ENCODE data around the gene CDC42EP5.
A peak's percentile ranks its signal among the peaks of the same experiment; 100 is the strongest.

CDC42EP5 gene

DNA sequence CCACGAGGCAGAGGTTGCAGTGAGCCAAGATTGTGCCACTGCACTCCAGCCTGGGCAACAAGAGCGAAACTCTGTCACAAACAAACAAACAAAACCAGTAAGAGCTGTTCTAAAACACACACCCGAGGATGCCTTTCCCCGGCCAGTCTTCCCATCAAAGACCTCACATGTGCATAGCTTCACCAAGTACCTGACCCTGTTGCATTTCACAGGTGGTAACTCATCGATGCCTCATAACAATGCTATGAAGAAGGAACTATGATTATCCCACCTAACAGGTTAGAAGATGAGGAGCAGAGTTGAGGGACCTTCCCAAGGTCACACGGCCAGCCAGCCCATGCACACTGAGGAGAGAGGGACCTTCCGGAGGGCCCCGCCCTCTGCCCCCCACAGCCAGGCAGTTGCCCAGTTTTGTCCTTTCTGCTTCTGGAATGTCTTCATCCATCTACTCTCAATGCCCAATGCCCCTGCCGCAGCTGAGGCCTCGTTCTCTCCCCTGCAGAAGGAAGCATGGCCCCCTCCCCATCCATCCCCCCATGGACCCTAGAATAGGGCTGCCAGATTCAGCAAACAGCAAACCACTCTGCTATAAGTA, 40.9 kb downstream of the CDC42EP5 start:
- H3K27me3 Mint-ChIP-seq: peaks cover 4% of the 10 kb centered on the region
- no peaks in the 10 kb centered on the region for H3K9me3 Mint-ChIP-seq (ENCODE audit: low read depth)
- no peaks in the 10 kb centered on the region for H3K36me3 Mint-ChIP-seq
- H3K27ac Mint-ChIP-seq: no peak overlapping the region
- peaks cover 15% of the 10 kb centered on the region for H3K4me1 Mint-ChIP-seq (ENCODE audit: low read depth)
- no peak overlapping the region for H3K4me3 Mint-ChIP-seq

DNA sequence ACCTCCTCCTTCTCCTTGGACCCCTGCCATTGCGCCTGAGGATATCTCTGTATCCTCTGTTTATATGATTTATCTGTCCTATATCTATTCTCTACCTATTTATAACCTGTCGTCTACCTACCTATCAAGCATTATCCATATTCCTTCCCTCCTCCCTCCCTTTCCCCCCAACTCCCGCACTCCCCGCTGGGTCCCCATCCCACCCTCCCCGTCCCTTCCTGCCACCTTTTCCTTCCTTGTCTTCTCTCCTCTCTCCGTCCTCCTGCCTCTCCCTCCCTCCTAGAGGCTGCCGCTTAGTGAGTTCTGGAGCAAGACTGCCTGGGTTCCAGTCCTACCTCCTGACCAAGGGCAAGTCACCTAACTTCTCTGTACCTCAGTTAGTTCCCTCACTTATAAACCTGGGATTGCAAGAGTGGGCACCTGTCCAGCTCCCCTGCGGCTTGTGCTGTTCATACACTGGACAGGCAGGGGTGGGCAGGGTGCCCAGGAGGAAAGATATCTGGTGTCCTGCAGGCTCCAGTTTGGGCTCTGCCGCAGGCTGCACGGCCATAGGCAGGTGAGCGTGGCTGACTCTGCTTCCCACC, 41.7 kb downstream of the CDC42EP5 start:
- Mint-ChIP-seq H3K4me3 (peak overlapping the region; percentile 57), H3K4me1 (ENCODE audit: low read depth) (peaks cover 15% of the 10 kb centered on the region), H3K27ac (no peak overlapping the region)

GRCh38 chr19:54430306-54431254, 42.5 kb downstream of the CDC42EP5 start:
- H3K27ac Mint-ChIP-seq: no peak overlapping the region
- H3K9me3 Mint-ChIP-seq (ENCODE audit: low read depth): no peaks in the 10 kb centered on the region
- H3K36me3 Mint-ChIP-seq: no peaks in the 10 kb centered on the region
- H3K4me1 Mint-ChIP-seq (ENCODE audit: low read depth): peaks cover 15% of the 10 kb centered on the region
- H3K4me3 Mint-ChIP-seq: peak overlapping the region; percentile 57
- peaks cover 13% of the 10 kb centered on the region for H3K27me3 Mint-ChIP-seq

More for the DNA sequence above, 41.7 kb downstream of the CDC42EP5 start:
- Mint-ChIP-seq H3K9me3 (ENCODE audit: low read depth) (no peaks in the 10 kb centered on the region), H3K36me3 (no peaks in the 10 kb centered on the region), H3K27me3 (peaks cover 6% of the 10 kb centered on the region)

GRCh38 chr19:54429545-54430227, 43.4 kb downstream of the CDC42EP5 start:
- Mint-ChIP-seq H3K27ac (no peak overlapping the region), H3K9me3 (ENCODE audit: low read depth) (no peaks in the 10 kb centered on the region), H3K36me3 (no peaks in the 10 kb centered on the region), H3K4me1 (ENCODE audit: low read depth) (peaks cover 10% of the 10 kb centered on the region), H3K27me3 (peaks cover 15% of the 10 kb centered on the region), H3K4me3 (no peak overlapping the region)

DNA sequence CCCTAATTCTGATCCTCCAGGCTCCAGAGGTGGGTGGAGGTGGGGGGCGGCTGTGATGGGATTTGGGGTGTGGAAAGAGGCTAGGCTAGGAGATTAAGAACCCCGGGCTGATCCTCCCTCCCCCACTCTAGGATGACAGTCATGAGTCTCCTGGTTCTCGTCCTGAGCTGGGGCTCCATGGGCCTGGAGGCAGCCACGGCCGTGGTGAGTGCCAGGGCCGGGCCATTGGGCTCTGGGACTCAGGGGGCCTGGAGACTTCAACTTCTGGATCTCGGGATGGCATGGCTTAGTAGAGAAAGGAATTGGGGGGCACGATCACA, 44.0 kb downstream of the CDC42EP5 start:
- no peaks in the 10 kb centered on the region for H3K36me3 Mint-ChIP-seq
- H3K27me3 Mint-ChIP-seq: peaks cover 15% of the 10 kb centered on the region
- H3K4me1 Mint-ChIP-seq (ENCODE audit: low read depth): peaks cover 6% of the 10 kb centered on the region
- H3K9me3 Mint-ChIP-seq (ENCODE audit: low read depth): no peaks in the 10 kb centered on the region
- no peak overlapping the region for H3K4me3 Mint-ChIP-seq
- H3K27ac Mint-ChIP-seq: no peak overlapping the region

DNA sequence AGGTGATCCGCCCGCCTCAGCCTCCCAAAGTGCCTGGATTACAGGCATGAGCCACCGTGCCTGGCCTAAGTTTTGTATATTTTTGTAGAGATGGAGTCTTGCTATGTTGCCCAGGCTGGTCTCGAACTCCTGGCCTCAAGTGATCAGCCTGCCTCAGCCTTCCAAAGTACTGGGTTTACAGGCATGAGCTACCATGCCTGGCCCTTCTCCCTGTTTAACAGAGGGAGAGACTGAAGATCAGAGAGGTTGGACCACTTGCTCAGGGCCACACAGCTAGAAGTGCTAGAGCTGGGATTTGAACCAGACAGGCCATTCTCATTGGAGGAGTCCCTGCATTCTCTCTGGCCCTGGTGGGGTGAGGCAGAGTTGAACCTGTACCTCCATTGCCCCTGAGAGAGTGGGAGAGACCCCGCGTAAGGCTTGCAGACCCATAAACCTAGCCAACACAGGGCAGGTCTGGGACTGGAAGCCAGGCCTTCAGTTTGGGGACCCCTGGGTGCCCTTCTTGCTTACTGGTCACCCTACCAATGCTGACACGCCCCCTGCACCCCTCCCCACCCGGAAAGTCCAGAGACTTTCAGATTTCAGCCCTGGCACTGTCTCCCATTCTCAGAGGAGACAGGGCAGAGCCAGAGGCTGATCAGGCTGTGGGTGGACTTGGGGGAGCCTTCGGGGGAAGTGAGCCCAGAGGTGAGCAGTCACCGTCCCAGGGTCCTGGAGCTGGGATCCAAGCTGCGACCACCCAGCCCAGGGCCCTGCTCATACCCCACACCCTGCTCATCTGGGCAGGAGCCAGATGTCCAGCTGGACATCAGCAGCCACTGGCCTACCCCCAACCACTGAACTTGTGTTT, 44.5 kb downstream of the CDC42EP5 start:
- no peak overlapping the region for H3K27ac Mint-ChIP-seq
- no peaks in the 10 kb centered on the region for H3K36me3 Mint-ChIP-seq
- no peak overlapping the region for H3K4me3 Mint-ChIP-seq
- peaks cover 6% of the 10 kb centered on the region for H3K4me1 Mint-ChIP-seq (ENCODE audit: low read depth)
- H3K27me3 Mint-ChIP-seq: peaks cover 16% of the 10 kb centered on the region
- no peaks in the 10 kb centered on the region for H3K9me3 Mint-ChIP-seq (ENCODE audit: low read depth)

DNA sequence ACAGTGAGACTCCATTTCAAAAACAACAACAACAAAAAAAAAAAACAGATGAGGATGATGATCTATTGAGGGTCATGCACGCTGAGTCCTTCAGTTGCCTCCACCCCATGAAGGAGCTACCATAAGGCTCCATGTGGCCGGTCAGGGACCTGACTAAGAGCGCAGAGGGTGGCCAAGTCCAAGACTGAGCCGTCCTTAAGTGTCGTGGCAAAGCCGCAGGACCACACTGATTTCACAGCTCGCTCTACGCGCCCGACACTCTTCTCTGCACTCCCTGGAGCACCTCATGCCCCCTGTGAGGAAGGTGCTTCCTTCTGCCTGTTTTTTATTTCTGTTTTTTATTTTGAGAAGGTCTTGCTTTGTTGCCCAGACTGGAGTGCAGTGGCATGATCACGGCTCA, 45.5 kb downstream of the CDC42EP5 start:
- Mint-ChIP-seq H3K27me3 (peaks cover 18% of the 10 kb centered on the region), H3K36me3 (no peaks in the 10 kb centered on the region), H3K4me3 (no peak overlapping the region), H3K9me3 (ENCODE audit: low read depth) (no peaks in the 10 kb centered on the region), H3K27ac (no peak overlapping the region), H3K4me1 (ENCODE audit: low read depth) (peaks cover 6% of the 10 kb centered on the region)

GRCh38 chr19:54426291-54426931, 46.7 kb downstream of the CDC42EP5 start:
- Mint-ChIP-seq H3K27me3 (peaks cover 18% of the 10 kb centered on the region), H3K4me1 (ENCODE audit: low read depth) (peaks cover 6% of the 10 kb centered on the region), H3K9me3 (ENCODE audit: low read depth) (no peaks in the 10 kb centered on the region), H3K27ac (no peak overlapping the region), H3K36me3 (no peaks in the 10 kb centered on the region), H3K4me3 (no peak overlapping the region)

- Mint-ChIP-seq H3K27ac (no peak overlapping the region), H3K4me3 (no peak overlapping the region), H3K27me3 (peaks cover 18% of the 10 kb centered on the region), H3K36me3 (no peaks in the 10 kb centered on the region), H3K9me3 (ENCODE audit: low read depth) (no peaks in the 10 kb centered on the region), H3K4me1 (ENCODE audit: low read depth) (peaks cover 3% of the 10 kb centered on the region)
Observed at GRCh38 chr19:54425382-54425723, 47.7 kb downstream of the CDC42EP5 start.

GRCh38 chr19:54424660-54425381, 48.3 kb downstream of the CDC42EP5 start:
- Mint-ChIP-seq H3K27me3 (peaks cover 18% of the 10 kb centered on the region), H3K4me3 (no peak overlapping the region)

GRCh38 chr19:54424201-54424600, 48.9 kb downstream of the CDC42EP5 start:
- no peak overlapping the region for H3K27ac Mint-ChIP-seq
- no peaks in the 10 kb centered on the region for H3K9me3 Mint-ChIP-seq (ENCODE audit: low read depth)
- H3K4me3 Mint-ChIP-seq: no peak overlapping the region
- peaks cover 21% of the 10 kb centered on the region for H3K27me3 Mint-ChIP-seq
- peaks cover under 1% of the 10 kb centered on the region for H3K4me1 Mint-ChIP-seq (ENCODE audit: low read depth)
- no peaks in the 10 kb centered on the region for H3K36me3 Mint-ChIP-seq

More at GRCh38 chr19:54424660-54425381, 48.3 kb downstream of the CDC42EP5 start:
- H3K27ac Mint-ChIP-seq: peak overlapping the region; percentile 34
- H3K4me1 Mint-ChIP-seq (ENCODE audit: low read depth): peaks cover 3% of the 10 kb centered on the region
- H3K9me3 Mint-ChIP-seq (ENCODE audit: low read depth): no peaks in the 10 kb centered on the region
- H3K36me3 Mint-ChIP-seq: no peaks in the 10 kb centered on the region

GRCh38 chr19:54422136-54422535, 51.0 kb downstream of the CDC42EP5 start:
- Mint-ChIP-seq H3K4me1 (ENCODE audit: low read depth) (peaks cover 13% of the 10 kb centered on the region), H3K9me3 (ENCODE audit: low read depth) (no peaks in the 10 kb centered on the region), H3K27me3 (peaks cover 25% of the 10 kb centered on the region), H3K4me3 (no peak overlapping the region), H3K27ac (no peak overlapping the region), H3K36me3 (no peaks in the 10 kb centered on the region)

DNA sequence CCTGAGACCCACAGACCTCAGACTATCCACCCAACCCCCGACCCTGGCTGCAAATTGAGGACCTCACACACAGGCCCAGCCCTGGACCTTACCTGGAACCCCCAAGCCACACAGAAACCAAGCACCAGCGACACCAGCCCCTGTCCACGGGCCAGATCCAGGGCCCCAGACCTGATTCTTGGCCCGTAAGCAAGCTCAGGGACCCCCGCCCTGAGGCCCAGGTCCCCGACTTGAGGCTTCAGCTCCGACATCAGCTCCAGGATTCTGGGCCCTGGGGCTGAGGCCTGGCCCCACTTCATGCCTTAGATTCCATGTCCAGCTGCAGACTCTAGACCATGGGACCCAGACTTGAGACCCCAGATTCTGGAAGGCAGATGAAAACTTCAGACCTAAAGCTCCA, 51.6 kb downstream of the CDC42EP5 start:
- Mint-ChIP-seq H3K36me3 (no peaks in the 10 kb centered on the region), H3K4me1 (ENCODE audit: low read depth) (peaks cover 15% of the 10 kb centered on the region), H3K4me3 (no peak overlapping the region), H3K9me3 (ENCODE audit: low read depth) (no peaks in the 10 kb centered on the region), H3K27me3 (peaks cover 24% of the 10 kb centered on the region), H3K27ac (no peak overlapping the region)

Data from activated naive CD8-positive, alpha-beta T cell (primary cell).